GM12873 (cell line): ENCODE results near the gene XPR1.

Experiments
- TF ChIP-seq, protein P1 (sequence below): IDR thresholded peaks from 2 replicates; pipeline ENCODE4 v1.5.1; 2012; ENCODE audit warnings: low read depth, mild to moderate bottlenecking, moderate library complexity, low read length, control low read depth; ENCODE audit not compliant: insufficient read depth; ENCODE audit errors: missing control alignments

Gene XPR1

DNA sequence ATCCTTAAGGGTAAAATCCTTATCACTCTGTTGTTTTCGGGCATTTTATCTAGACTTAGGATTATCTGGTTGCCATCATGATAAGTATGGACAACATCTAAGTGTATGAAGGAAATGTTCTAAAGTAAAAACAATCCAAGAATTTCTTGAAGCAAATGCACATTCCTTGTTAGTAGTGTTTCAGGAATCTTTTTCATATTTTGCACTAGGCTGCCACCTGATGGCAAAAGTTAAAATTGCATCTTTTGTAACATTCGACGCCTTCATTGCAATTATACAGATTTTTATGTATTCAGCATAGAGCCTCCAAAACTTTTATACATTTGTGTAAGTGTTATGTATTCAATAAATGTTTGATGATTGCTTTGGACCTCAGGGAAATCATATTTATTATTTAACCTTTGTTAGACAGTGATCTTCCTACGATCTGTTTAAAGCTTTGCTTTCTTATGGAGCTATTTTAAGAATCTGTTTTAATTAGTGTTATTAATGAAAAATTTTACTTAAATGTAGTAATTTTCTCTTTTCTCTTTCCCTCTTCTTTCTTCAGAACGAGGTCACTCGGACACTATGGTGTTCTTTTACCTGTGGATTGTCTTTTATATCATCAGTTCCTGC lies 231.4 kb downstream of the XPR1 start:
- TF ChIP-seq, protein P1, sequence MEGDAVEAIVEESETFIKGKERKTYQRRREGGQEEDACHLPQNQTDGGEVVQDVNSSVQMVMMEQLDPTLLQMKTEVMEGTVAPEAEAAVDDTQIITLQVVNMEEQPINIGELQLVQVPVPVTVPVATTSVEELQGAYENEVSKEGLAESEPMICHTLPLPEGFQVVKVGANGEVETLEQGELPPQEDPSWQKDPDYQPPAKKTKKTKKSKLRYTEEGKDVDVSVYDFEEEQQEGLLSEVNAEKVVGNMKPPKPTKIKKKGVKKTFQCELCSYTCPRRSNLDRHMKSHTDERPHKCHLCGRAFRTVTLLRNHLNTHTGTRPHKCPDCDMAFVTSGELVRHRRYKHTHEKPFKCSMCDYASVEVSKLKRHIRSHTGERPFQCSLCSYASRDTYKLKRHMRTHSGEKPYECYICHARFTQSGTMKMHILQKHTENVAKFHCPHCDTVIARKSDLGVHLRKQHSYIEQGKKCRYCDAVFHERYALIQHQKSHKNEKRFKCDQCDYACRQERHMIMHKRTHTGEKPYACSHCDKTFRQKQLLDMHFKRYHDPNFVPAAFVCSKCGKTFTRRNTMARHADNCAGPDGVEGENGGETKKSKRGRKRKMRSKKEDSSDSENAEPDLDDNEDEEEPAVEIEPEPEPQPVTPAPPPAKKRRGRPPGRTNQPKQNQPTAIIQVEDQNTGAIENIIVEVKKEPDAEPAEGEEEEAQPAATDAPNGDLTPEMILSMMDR = peak; percentile 55

DNA sequence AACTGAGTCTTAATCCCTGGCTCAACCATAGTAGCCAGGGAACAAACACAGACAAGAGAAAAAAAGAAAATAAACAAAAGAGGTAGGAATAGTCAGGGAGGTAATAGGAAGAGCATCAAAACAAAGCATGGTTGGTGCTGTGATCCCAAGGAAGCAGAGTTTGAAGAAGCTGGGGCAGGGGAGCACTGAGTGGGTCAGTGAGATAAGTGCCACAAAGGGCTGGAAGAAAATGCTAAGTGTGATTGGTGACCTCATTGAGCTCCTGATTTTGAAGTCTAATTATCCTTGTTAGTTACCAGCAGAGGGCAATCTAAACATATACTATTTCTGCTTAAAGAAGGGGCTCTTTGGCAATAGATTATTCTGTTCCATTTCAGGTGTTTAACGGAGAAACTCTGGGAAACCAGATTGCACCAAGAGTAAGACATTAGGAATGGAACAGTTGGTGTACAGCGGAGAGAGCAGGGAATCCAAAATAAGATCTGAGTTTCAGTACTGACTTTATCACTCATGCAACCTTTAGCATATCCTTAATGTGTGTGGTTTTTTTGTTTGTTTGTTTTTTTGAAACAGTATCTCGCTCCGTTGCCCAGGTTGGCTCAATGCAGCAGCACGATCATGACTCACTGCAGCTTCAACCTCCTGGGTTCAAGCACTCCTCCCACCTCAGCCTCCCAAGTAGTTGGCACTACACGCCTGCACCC lies 250.1 kb downstream of the XPR1 start:
- TF ChIP-seq, protein P1 = peak; percentile 54

DNA sequence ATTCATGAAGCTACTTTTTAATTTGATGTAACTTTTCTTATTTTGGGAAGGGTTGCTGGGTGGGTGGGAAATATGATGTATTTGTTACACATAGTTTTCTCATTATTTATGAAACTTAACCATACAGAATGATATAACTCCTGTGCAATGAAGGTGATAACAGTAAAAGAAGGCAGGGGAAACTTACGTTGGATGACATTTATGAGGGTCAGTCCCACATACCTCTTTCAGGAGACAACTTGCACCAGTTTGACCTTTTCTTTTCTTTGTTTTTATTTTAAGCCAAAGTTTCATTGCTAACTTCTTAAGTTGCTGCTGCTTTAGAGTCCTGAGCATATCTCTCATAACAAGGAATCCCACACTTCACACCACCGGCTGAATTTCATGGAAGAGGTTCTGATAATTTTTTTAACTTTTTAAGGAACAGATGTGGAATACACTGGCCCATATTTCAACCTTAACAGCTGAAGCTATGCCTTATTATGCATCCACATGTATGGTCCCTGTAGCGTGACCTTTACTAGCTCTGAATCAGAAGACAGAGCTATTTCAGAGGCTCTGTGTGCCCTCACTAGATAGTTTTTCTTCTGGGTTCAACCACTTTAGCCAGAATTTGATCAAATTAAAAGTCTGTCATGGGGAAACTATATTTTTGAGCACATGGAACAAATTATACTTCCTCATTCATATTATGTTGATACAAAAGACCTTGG lies 252.9 kb downstream of the XPR1 start:
- TF ChIP-seq, protein P1 = no peak

DNA sequence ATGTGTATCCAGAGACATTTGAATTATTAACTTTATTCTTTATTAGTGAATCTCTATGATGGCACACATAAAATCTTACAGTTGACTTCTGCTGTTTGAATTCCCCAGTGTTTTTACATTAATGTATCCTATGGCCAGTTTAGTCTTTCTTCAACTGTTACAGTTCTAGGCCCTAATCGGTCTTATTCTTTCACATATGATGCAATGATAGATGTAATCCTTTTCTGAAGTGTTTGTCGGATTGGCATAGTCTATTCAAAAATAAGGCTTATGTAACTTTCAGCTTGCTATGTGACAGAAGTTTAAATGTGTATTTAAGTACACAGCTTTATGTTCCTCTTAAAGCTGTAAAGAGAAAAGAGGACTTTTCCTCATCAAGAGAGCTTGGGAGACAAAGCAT lies 254.5 kb downstream of the XPR1 start:
- TF ChIP-seq, protein P1 = no peak

DNA sequence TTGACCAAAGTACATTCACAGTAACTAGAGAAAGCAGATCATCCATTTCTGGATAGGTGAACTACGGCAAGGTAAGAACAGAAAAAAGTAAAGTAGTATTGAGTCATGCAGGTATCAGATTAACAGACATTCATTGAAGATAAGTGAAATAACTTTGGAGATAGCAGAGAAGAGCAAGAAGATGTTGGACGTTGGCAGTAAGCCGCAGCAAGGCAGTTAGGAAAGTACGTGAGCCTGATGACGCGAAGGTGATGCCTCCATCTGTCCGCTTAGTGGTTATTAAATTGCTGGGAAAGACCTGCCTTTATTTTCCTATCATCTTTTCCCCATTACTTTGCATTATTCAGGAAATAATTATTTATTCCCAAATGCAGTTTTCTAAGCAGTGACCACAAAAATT lies 256.0 kb downstream of the XPR1 start:
- TF ChIP-seq, protein P1 = no peak

DNA sequence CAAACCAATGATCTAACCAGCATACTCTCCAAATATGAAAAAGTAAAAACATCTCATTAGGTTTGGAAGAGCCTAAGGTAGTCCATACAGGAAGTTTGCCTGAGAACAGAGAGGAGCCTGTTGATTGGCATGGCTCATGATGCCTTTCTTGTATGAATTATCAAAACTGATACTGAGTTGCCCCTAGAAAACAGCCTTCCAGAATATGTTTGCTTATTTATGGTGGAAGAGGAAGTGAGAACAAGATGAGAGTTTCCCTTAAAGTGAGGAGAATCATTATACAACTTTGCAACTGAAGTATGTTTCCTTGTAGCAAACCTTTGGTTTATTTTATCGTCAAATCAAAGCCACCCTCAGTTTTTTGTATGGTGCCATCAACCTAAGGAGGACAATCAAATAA lies 257.0 kb downstream of the XPR1 start:
- TF ChIP-seq, protein P1 = no peak

DNA sequence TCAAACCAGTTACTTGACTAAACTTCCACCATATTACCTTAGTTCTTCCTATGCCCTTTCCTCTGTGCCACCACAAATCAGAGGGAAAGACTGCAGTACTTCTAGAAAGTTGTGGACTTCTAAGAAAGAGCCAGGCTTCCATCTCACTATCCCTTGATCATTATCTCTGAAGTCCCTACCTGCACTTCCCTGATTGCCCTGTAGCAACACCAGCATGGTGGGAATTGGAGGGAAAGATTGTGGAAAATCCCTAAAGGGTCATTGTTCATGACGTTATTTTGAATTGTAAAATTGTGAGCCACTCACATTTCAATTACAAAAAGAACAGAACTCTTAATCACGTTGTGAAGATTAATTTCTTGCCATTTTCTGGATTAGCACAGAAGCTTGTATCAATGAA lies 257.5 kb downstream of the XPR1 start:
- TF ChIP-seq, protein P1 = peak; percentile 20
